ENCODE results near the gene OST4. TPM values are rescaled to one million over a fixed set of nuclear protein-coding genes. Genes with fewer than 3 reads are reported as not detected.
"Not testable (repeated sequence)": the region's sequence is repeated elsewhere in the genome, so short reads cannot be mapped to it uniquely, and the experiment has no call there.

Gene OST4
- total RNA-seq, result 100 to 1,000 TPM; 364 to 404 TPM
- long read RNA-seq, transcript OST4-203 (3 exons, 561 nt), result major isoform, 9 of 10 reads
- long read RNA-seq, partial matches to known transcripts, result 0 of 10 reads
- long read RNA-seq, other reads (novel, unspliced or antisense), result 1 of 10 reads

DNA sequence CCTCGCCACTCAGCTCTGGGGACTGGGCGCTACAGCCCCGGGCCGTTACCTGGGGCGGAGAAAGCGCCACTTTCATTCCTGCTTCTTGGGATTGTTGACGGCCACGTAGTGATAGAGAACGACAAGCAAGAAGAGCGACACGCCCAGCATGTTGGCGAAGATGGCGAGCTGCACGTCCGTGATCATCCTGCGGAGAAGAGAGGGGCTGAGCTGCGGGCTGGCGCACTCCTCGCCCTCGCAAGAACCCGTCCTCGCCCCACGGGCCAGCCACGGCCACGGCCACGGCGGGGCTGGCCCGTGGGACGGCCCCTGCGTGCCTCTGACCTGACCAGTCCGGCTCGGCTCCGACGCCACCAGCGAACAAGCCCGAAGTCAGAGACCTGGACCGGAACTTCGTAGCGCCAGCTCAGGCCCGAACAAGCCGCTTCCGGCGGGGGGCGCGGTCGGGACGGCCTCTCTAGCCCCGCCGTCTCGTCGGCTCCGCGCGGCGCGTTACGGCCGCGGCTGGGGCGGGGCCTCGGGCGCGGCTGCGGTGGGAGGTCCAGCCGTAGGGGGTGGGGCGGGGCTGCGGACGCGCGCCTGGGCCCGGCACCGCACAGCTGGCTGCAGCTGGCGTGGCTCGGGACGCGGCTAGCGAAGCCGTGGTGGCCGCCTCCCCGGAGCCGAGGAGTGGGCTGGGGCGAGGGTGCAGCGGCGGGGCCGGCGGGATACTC, at the start of gene OST4:
Gene OST4 (minus strand): TSS at position 378 of the 713 bp plus-strand sequence.
- intact Hi-C loops (cut with DNase I), result loop anchor here in 1 of 2 donors (2.0 kb wide), 1 partner anchor 21 kb away; the partner anchor contains the start of gene AGBL5
- DNase-seq, result peak; percentile 96
- ATAC-seq, result peak; percentile 96 to 97

GRCh38 chr2:27119330-27119670, 47.8 kb upstream of the OST4 start:
- ATAC-seq; DNase-seq; intact Hi-C loops (cut with DNase I): not testable (repeated sequence)

- intact Hi-C loops (cut with DNase I), result no loop called here
- ATAC-seq (peak; percentile 20 to 28), DNase-seq (no peak)
Measured at GRCh38 chr2:27118525-27119329, 47.3 kb upstream of the OST4 start, which contains the start of gene CGREF1. CGREF1 (minus strand) TSS chr2:27119128; CDS start chr2:27104366, 14,762 bp downstream.

- intact Hi-C loops (cut with DNase I), result no loop called here
- DNase-seq, result no peak
- ATAC-seq, result no peak
Measured at GRCh38 chr2:27117995-27118524, 46.6 kb upstream of the OST4 start.

GRCh38 chr2:27115519-27115918, 44.1 kb upstream of the OST4 start:
- ATAC-seq, result no peak
- intact Hi-C loops (cut with DNase I), result no loop called here
- DNase-seq, result no peak

DNA sequence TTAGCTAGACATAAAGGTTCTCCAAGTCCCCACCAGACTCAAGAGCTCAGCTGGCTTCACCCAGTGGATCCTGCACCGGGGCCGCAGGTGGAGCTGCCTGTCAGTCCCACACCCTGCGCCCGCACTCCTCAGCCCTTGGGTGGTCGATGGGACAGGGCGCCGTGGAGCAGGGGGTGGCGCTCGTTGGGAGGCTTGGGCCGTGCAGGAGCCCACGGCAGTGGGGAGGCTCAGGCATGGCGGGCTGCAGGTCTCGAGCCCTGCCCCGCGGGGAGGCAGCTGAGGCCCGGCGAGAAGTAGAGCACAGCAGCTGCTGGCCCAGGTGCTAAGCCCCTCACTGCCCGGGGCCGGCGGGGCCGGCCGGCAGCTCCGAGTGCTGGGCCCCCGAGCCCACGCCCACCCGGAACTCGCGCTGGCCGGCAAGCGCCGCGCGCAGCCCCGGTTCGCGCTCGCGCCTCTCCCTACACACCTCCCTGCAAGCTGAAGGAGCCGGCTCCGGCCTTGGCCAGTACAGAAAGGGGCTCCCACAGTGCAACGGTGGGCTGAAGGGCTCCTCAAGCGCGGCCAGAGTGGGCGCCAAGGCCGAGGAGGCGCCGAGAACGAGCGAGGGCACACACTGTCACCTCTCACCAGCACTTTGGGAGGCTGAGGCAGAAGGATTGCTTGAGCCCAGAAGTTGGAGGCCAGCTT, 40.1 kb upstream of the OST4 start:
- intact Hi-C loops (cut with DNase I); ATAC-seq: not testable (repeated sequence)

GRCh38 chr2:27110603-27111352, 39.3 kb upstream of the OST4 start:
- ATAC-seq; DNase-seq; intact Hi-C loops (cut with DNase I): not testable (repeated sequence)

More for the DNA sequence above, 40.1 kb upstream of the OST4 start:
- DNase-seq, result not testable (repeated sequence)

GRCh38 chr2:27109083-27109482, 37.6 kb upstream of the OST4 start:
- intact Hi-C loops (cut with DNase I), result no loop called here
- ATAC-seq, result no peak
- DNase-seq, result no peak

GRCh38 chr2:27108221-27108620, 36.8 kb upstream of the OST4 start:
- DNase-seq, result no peak
- no peak for ATAC-seq
- intact Hi-C loops (cut with DNase I), result no loop called here

GRCh38 chr2:27105981-27106380, 34.5 kb upstream of the OST4 start:
- DNase-seq, result no peak
- no peak for ATAC-seq
- intact Hi-C loops (cut with DNase I), result no loop called here

- ATAC-seq (no peak), DNase-seq (no peak)
- intact Hi-C loops (cut with DNase I), result no loop called here
Measured at GRCh38 chr2:27102329-27102728, 30.9 kb upstream of the OST4 start.

DNA sequence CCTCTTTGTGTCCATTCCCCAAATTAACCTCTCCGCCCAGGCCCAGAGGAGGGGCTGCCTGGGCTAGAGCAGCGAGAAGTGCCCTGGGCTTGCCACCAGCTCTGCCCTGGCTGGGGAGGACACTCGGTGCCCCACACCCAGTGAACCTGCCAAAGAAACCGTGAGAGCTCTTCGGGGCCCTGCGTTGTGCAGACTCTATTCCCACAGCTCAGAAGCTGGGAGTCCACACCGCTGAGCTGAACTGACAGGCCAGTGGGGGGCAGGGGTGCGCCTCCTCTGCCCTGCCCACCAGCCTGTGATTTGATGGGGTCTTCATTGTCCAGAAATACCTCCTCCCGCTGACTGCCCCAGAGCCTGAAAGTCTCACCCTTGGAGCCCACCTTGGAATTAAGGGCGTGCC, 28.6 kb upstream of the OST4 start:
- DNase-seq (no peak), ATAC-seq (no peak)
- intact Hi-C loops (cut with DNase I), result no loop called here

DNA sequence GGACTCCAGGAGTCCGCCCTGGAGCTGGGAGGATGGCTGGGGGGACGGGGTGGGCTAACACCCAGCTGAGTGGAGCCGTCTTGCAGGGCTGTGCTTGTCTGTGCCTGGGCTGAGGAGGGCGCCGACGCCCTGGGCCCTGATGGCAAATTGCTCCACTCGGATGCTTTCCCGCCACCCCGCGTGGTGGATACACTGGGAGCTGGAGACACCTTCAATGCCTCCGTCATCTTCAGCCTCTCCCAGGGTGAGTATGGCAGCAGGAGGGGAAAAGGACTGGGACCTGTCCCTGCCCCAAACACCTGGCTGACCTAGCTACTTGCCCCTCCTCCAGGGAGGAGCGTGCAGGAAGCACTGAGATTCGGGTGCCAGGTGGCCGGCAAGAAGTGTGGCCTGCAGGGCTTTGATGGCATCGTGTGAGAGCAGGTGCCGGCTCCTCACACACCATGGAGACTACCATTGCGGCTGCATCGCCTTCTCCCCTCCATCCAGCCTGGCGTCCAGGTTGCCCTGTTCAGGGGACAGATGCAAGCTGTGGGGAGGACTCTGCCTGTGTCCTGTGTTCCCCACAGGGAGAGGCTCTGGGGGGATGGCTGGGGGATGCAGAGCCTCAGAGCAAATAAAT, 28.0 kb upstream of the OST4 start:
- no peak for ATAC-seq
- DNase-seq, result no peak
- intact Hi-C loops (cut with DNase I), result loop anchor here in 1 of 2 donors (5.0 to 10.0 kb wide), 2 partner anchors 93 to 185 kb away; partner anchors contain the start of gene TRIM54

DNA sequence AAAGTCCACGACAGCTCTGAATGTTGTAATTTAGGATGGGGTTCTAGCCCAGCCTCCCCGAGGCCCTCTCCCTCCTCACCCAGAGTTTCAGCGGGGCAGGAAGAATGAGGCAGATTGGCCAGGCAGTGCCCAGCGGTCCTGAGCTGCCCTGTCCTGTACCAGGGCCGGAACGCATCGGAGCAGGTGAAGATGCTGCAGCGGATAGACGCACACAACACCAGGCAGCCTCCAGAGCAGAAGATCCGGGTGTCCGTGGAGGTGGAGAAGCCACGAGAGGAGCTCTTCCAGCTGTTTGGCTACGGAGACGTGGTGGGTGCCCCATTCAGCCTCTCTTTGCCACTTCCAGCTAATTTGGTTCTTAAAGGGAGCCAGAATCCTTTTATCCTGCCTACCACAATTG, 25.9 kb upstream of the OST4 start:
- no peak for ATAC-seq
- DNase-seq, result no peak
- intact Hi-C loops (cut with DNase I), result loop anchor here in 1 of 2 donors (5.0 to 10.0 kb wide), 2 partner anchors 95 to 187 kb away; partner anchors contain the start of gene TRIM54

DNA sequence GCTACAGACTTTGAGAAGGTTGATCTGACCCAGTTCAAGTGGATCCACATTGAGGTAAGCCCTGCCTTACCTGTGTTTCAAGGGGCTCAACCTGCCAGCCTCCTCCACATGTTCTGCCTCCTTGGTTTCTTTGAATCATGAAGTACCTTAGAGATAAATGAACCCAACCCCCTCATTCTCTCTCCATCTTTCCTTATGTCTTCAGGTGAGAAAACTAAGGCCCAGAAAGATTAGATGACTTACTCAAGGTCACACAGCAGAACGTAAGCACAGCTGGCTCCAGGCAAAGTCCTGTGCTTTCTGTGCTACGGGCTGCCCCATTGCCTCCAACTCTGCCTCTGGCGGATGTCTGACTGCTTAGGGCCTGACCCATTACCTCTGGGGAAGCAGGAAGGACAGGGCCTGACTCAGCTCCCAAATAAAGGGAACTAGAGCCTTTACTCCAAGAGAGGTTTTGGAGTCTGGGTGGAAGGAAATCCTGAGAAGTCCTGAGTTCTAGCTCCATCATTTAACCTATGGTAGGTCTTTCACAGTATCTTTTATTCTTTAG, 25.4 kb upstream of the OST4 start:
- DNase-seq (no peak), ATAC-seq (peak in 1 of 2 donors; percentile 18)
- intact Hi-C loops (cut with DNase I), result loop anchor here in 1 of 2 donors (5.0 to 10.0 kb wide), 2 partner anchors 95 to 188 kb away; partner anchors contain the start of gene TRIM54

DNA sequence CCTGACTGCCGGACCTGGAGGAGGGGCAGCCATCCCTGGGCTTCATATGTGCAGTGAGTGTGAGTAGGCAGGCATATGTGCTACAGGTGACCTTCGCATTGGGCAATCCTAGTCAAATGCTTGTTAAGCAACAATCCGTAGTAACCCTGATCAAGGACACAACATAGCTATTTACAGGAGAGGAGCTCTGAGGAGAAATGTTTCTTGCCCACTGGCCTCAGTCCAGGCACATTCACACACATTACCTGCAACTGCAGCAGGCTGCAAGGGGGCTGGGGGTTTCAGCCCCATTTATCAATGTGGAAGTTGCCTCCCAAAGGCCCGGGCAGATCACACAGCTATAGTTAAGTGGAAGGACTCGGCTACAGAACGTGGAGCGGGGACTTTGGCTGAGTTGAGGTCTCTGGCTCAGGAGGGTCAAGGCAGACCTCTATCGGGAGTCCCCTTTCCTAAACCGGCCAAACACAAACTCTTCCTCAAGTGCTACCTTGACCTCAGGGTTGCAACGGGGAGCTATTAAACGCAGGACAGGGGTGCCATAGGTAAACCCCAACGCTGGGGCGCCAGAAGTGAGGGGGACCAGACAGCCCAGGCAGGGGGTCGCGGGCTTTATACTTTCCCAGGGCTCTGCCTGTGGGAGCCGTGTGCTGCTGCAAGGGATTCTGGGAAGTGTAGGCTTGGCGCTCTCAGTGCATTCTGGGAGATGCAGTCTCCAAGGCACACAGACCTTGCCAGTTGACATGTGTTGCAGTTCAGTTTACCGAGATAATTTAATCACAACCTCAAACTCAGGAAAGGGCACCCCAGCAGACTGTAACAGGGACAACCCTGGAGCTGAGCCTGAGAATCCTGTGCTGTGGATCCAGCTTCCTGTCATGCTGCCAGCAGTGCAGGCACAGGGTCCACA, 24.5 kb upstream of the OST4 start:
- ATAC-seq, result peak; percentile 84 to 88
- peak; percentile 72 for DNase-seq
- intact Hi-C loops (cut with DNase I), result loop anchor here in 1 of 2 donors (5.0 to 10.0 kb wide), 2 partner anchors 96 to 189 kb away; partner anchors contain the start of gene TRIM54
